ENCODE results near the gene DUOX2.
A peak's percentile ranks its signal among the peaks of the same experiment; 100 is the strongest.
"Not testable (repeated sequence)": the region's sequence is repeated elsewhere in the genome, so short reads cannot be mapped to it uniquely, and the experiment has no call there.

The DUOX2 gene

DNA sequence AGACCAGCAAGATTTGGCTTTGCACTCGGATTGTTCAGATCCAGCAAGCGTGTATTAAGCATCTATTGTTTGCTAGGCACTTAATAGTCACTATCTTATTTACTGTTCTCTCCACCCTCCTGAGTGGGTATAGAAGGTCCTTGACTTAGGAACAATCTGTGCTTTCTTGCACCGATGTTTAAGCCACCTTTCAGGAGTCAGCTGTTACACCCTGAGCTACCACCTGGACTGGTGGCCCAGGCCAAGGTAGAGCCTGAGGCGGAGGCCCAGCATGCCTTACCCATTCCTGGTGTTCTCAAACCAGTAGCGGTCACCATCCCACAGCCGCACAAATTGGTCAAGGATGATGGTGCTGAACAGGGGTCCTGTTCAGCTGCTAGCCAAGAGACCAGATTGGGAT is 25.8 kb upstream of the DUOX2 start:
- TF ChIP-seq, protein P1, sequence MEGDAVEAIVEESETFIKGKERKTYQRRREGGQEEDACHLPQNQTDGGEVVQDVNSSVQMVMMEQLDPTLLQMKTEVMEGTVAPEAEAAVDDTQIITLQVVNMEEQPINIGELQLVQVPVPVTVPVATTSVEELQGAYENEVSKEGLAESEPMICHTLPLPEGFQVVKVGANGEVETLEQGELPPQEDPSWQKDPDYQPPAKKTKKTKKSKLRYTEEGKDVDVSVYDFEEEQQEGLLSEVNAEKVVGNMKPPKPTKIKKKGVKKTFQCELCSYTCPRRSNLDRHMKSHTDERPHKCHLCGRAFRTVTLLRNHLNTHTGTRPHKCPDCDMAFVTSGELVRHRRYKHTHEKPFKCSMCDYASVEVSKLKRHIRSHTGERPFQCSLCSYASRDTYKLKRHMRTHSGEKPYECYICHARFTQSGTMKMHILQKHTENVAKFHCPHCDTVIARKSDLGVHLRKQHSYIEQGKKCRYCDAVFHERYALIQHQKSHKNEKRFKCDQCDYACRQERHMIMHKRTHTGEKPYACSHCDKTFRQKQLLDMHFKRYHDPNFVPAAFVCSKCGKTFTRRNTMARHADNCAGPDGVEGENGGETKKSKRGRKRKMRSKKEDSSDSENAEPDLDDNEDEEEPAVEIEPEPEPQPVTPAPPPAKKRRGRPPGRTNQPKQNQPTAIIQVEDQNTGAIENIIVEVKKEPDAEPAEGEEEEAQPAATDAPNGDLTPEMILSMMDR (IDR thresholded peaks at IDR 0.05; ENCODE audit: borderline replicate concordance, insufficient read depth, low read depth, low read length): no peak
- no peak overlapping the region for H3K4me3 ChIP-seq (ENCODE audit: low read depth, low read length)

DNA sequence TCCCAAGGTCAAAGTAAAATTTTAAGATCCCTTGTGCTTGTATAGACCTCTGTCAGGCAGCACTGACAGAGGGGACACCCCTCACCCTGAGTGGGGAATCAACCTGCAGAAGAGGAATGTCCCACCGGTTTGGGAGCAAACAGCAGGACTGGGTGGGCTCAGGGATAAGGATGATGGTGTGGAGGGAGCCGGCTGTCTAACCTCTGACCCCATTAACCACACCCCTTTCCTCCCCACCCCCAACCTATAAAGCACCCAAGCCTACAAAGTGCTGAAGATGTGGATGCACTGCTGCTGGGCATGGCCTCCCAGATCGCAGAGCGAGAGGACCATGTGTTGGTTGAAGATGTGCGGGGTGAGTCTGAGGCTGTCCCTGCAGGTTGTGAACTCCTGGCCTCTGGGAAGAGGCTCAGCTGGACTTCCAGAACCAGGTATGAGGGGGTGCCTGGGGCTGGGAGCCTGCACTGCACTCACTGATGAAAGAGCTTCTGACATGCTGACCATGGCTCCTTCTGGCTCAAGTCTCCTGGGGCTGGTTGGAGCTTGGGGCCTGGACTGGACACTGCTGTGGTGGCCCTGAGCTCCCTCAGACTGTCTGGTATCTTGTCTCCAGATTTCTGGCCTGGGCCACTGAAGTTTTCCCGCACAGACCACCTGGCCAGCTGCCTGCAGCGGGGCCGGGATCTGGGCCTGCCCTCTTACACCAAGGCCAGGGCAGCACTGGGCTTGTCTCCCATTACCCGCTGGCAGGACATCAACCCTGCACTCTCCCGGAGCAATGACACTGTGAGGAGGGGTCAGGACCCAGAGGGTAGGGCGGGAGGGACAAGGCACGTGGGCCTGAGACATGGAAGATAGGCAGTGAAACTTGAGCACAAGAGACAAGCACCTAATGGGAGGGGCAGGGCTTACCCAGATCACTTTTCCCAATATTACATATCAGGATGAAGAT is 25.1 kb upstream of the DUOX2 start:
- H3K4me3 ChIP-seq (ENCODE audit: low read depth, low read length): no peak overlapping the region
- TF ChIP-seq, protein P1 (IDR thresholded peaks at IDR 0.05; ENCODE audit: borderline replicate concordance, insufficient read depth, low read depth, low read length): no peak

- TF ChIP-seq, protein P1 (IDR thresholded peaks at IDR 0.05; ENCODE audit: borderline replicate concordance, insufficient read depth, low read depth, low read length): no peak
- no peak overlapping the region for H3K4me3 ChIP-seq (ENCODE audit: low read depth, low read length)
Observed at GRCh38 chr15:45137703-45138102, 23.7 kb upstream of the DUOX2 start.

- H3K4me3 ChIP-seq (ENCODE audit: low read depth, low read length): no peak overlapping the region
- TF ChIP-seq, protein P1 (IDR thresholded peaks at IDR 0.05; ENCODE audit: borderline replicate concordance, insufficient read depth, low read depth, low read length): peak; percentile 21; the same call in 1 of the 2 replicates
Observed at GRCh38 chr15:45136378-45136764, 22.4 kb upstream of the DUOX2 start.

DNA sequence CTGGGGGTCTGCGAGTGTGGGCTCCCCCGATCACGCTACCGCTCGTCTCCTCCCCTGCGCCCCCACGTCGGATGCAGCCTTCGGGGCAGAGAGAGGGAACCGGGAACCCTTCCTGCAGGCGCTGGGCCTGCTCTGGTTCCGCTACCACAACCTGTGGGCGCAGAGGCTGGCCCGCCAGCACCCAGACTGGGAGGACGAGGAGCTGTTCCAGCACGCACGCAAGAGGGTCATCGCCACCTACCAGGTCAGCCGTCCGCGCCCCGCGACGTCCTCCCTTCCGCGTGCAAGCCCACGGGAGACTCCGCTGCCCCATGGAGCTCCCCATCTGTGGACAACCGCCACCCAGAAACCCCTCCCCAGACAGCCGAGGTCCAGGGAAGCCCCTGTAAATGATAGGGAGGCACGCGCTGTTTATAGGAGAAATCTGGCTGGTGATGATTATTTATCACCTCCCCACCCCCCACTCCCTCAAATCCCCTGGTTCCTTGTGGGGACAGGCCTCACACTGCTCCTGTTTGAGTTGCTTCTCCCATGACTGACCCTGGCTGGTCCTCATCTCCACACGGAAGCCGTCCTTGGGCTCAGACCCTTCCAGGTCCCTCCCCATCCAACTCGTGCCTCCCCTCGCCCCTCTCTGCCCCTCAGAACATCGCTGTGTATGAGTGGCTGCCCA is 21.9 kb upstream of the DUOX2 start:
- H3K4me3 ChIP-seq (ENCODE audit: low read depth, low read length): not testable (repeated sequence)

GRCh38 chr15:45134682-45135604 is 21.0 kb upstream of the DUOX2 start:
- TF ChIP-seq, protein P1 (IDR thresholded peaks at IDR 0.05; ENCODE audit: borderline replicate concordance, insufficient read depth, low read depth, low read length): no peak
- no peak overlapping the region for H3K4me3 ChIP-seq (ENCODE audit: low read depth, low read length)

DNA sequence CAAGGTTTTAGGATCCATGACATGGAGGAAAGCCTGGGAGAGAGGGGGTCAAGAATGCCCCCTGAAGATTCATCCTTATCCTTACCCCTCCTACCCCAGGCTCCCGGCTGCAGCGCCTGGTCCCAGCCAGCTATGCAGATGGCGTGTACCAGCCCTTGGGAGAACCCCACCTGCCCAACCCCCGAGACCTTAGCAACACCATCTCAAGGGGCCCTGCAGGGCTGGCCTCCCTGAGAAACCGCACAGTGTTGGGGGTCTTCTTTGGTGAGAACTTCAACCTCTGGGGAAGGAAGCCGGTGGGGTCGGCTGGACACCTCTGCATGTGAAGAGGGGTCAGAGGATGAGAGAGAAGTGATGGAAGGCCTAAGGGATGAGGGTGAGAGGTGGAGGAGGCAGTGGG is 20.1 kb upstream of the DUOX2 start:
- TF ChIP-seq, protein P1 (IDR thresholded peaks at IDR 0.05; ENCODE audit: borderline replicate concordance, insufficient read depth, low read depth, low read length): no peak
- H3K4me3 ChIP-seq (ENCODE audit: low read depth, low read length): no peak overlapping the region

Measured in GM12875 (cell line).